Activated T-cell treated with anti-CD3 and anti-CD28 coated beads, Interleukin-2, amount 50 U/mL, for 24 hours (primary cell): Measurements from ENCODE around the gene NHSL2.
"Not testable (repeated sequence)": the region's sequence is repeated elsewhere in the genome, so short reads cannot be mapped to it uniquely, and the experiment has no call there.

ENCODE experiments used
- DNase-seq: peaks from one replicate; pipeline ENCODE4 v3.0.0-alpha.2; 2020
- H3K27ac Mint-ChIP-seq: 2 replicates; pipeline ENCODE4 v1.8.0; 2020; ENCODE audit warnings: mild to moderate bottlenecking, mixed read lengths
- H3K27me3 Mint-ChIP-seq: 2 replicates; pipeline ENCODE4 v1.8.0; 2020; ENCODE audit warnings: mixed read lengths
- H3K36me3 Mint-ChIP-seq: 2 replicates; pipeline ENCODE4 v1.8.0; 2020; ENCODE audit warnings: low read depth, mixed read lengths
- H3K4me1 Mint-ChIP-seq: 2 replicates; pipeline ENCODE4 v1.8.0; 2020; ENCODE audit warnings: low read depth, mixed read lengths
- H3K4me3 Mint-ChIP-seq: 2 replicates; pipeline ENCODE4 v1.8.0; 2020; ENCODE audit warnings: mild to moderate bottlenecking, moderate library complexity, mixed read lengths
- H3K9me3 Mint-ChIP-seq: 2 replicates; pipeline ENCODE4 v1.8.0; 2020; ENCODE audit warnings: mixed read lengths

Gene NHSL2

DNA sequence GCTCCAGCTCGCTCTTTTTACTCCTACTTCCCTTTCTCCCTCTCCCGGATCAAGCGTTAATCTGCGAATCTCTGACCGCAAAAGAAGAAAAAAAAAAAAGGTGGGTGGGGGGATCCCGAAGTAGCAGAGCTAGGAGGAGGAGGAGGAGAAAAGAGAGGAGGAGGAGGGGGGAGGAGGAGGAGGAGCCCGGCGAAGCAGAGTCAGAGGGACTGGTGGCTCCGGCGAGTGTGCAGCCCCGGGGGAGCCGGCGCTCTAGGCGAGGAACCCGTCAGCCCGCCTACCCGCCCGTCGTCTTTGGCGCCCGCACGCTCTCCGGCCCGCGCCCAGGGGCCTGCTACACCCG is at the start of gene NHSL2:
NHSL2 (plus strand) TSS at position 203 of the 343 bp plus-strand sequence.
- no peaks in the 10 kb centered on the region for H3K36me3 Mint-ChIP-seq
- no peak for DNase-seq
- no peak within 1 kb of the TSS for H3K27ac Mint-ChIP-seq
- H3K4me1 Mint-ChIP-seq = no peaks in the 10 kb centered on the region
- H3K9me3 Mint-ChIP-seq = no peaks in the 10 kb centered on the region
- peak within 1 kb of the TSS; percentile 50 for H3K4me3 Mint-ChIP-seq
- H3K27me3 Mint-ChIP-seq = peaks cover 82% of the 10 kb centered on the region

- Mint-ChIP-seq H3K9me3 (no peaks in the 10 kb centered on the region), H3K27me3 (peaks cover 84% of the 10 kb centered on the region), H3K36me3 (no peaks in the 10 kb centered on the region), H3K27ac (no peak overlapping the region), H3K4me1 (peaks cover 28% of the 10 kb centered on the region), H3K4me3 (no peak overlapping the region)
- DNase-seq = no peak
Measured at GRCh38 chrX:71867680-71868079, 43.0 kb upstream of the NHSL2 start.

DNA sequence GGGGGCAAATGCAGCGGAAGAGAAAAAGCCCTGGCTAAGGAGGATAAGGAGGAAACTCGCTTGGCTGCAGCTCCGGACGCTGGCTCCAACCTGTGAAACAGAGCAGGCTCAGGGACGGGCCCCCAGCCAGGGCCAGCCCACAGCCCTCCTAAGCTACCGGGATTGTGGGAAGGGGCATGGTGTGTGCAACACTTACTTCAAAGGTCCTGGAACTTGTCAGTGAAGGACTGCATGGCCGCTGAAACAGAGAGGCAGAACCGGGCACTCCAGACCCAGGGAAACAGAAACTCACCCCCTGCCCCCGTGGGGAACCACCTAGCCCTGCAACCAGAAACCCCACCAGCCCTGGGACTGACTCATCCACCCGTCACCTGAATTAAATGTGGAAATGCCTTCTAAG is 41.1 kb upstream of the NHSL2 start:
- H3K27ac Mint-ChIP-seq, H3K4me3 Mint-ChIP-seq, H3K9me3 Mint-ChIP-seq, DNase-seq, H3K36me3 Mint-ChIP-seq: not testable (repeated sequence)
- Mint-ChIP-seq H3K27me3 (peaks cover 81% of the 10 kb centered on the region), H3K4me1 (peaks cover 28% of the 10 kb centered on the region)

DNA sequence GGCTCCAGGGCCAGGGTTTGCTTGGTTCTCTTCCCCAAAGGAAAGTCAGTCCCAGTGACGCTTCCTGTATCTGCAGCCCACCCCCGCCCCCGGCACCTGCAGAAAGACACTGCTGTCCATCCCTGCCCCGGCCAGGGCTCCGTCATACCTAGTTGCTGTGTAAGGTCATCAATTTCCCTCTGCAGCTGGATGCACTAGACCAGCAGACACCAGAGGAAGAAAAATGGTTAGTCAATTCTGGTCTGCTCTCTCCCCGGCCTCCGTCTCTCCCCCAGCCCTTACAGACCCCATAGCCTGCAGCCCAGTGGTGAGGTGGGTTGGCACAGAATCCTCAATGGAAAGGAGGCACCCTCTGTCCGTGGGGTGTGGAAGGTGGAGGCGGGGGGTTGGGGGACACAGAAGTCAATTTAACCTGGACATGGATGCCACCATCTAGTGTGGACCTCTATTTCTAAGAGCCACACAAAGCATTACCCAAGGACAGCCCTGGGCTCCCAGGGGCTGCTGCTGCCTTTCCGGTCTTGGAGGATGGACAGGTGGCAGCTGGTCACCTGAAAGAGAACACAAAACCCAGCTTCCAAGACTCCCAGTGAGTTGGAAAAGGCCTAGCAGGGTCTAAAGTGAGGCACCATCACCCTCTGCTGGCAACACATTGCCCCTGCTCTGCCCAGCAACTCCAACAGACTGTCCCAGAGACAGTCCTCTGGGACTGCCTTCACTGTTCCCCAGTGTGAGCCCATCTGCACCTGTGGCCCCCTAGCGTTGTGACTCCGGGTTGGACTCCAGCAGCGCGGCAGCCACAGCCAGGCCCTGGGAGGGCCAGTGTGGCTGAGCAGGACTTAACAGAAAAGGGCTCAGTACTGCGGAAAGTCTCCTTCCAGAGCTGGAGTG is 40.2 kb upstream of the NHSL2 start:
- Mint-ChIP-seq H3K27ac (no peak overlapping the region), H3K9me3 (no peaks in the 10 kb centered on the region), H3K4me1 (peaks cover 28% of the 10 kb centered on the region), H3K36me3 (no peaks in the 10 kb centered on the region), H3K27me3 (peaks cover 81% of the 10 kb centered on the region), H3K4me3 (no peak overlapping the region)
- DNase-seq = no peak

DNA sequence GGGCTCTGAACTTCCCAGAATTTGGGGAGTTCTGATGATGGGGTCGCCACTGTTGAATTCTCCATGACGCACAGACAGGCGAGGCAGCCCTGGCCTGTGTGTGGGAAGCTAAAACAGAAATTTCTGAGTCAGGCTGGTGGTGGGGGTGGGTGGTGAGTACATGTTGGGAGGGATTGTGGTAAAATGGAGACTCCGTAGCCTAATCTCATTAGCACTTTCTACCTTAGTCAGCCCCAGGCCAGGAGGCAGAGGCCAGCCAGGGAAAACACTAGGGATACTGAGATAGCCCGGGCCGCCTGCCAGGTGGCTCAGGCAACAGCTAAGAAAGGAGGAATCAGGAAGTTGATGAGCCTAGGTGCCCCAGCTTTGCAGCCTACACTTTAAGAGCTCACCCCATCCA is 39.3 kb upstream of the NHSL2 start:
- H3K9me3 Mint-ChIP-seq = no peaks in the 10 kb centered on the region
- H3K27me3 Mint-ChIP-seq = peaks cover 81% of the 10 kb centered on the region
- peak overlapping the region; percentile 10 for H3K4me3 Mint-ChIP-seq
- no peak overlapping the region for H3K27ac Mint-ChIP-seq
- H3K36me3 Mint-ChIP-seq = no peaks in the 10 kb centered on the region
- no peak for DNase-seq
- H3K4me1 Mint-ChIP-seq = peaks cover 28% of the 10 kb centered on the region

GRCh38 chrX:71872542-71873458 is 37.8 kb upstream of the NHSL2 start:
- Mint-ChIP-seq H3K4me1 (peaks cover 28% of the 10 kb centered on the region), H3K27me3 (peaks cover 77% of the 10 kb centered on the region), H3K27ac (no peak overlapping the region), H3K9me3 (no peaks in the 10 kb centered on the region), H3K36me3 (no peaks in the 10 kb centered on the region), H3K4me3 (no peak overlapping the region)
- DNase-seq = no peak

DNA sequence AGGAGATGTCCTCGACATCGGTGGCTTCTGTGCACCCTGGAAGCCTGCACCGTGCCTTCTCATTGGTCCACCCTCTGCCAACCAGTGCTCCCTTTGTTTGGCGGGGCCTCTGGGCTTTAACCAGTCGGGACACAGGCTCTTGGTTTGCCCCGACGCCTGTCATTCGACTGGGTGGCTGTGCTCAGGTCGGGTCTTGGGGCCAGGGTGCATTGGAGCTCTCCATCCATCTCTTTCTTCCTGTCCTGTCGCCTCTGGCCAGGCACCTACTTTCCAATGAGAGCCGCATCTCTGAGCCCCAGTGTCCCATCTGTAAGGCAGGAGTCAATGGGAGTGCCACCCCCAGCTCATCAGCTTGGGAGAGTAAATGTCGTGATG is 37.2 kb upstream of the NHSL2 start:
- H3K9me3 Mint-ChIP-seq = no peaks in the 10 kb centered on the region
- H3K36me3 Mint-ChIP-seq = no peaks in the 10 kb centered on the region
- H3K4me1 Mint-ChIP-seq = peaks cover 28% of the 10 kb centered on the region
- H3K27me3 Mint-ChIP-seq = peaks cover 77% of the 10 kb centered on the region
- H3K4me3 Mint-ChIP-seq = no peak overlapping the region
- no peak for DNase-seq
- H3K27ac Mint-ChIP-seq = no peak overlapping the region

DNA sequence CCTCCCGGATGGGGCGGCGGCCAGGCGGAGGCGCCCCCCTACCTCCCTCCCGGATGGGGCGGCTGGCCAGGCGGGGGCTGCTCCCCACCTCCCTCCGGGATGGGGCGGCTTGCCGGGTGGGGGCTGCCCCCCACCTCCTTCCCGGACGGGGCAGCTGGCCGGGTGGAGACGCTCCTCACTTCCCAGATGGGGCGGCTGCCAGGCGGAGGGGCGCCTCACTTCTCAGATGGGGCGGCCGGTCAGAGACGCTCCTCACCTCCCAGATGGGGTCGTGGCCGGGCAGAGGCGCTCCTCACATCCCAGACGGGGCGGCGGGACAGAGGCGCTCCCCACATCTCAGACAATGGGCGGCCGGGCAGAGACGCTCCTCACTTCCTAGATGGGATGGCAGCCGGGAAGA is 33.8 kb upstream of the NHSL2 start:
- not testable (repeated sequence) for H3K9me3 Mint-ChIP-seq, H3K4me3 Mint-ChIP-seq, H3K27ac Mint-ChIP-seq, DNase-seq, H3K36me3 Mint-ChIP-seq, H3K4me1 Mint-ChIP-seq
- H3K27me3 Mint-ChIP-seq = peaks cover 74% of the 10 kb centered on the region

GRCh38 chrX:71885099-71885498 is 25.5 kb upstream of the NHSL2 start:
- Mint-ChIP-seq H3K4me1 (no peaks in the 10 kb centered on the region), H3K36me3 (no peaks in the 10 kb centered on the region), H3K27ac (no peak overlapping the region), H3K4me3 (no peak overlapping the region), H3K9me3 (no peaks in the 10 kb centered on the region), H3K27me3 (peaks cover 50% of the 10 kb centered on the region)
- DNase-seq = no peak

DNA sequence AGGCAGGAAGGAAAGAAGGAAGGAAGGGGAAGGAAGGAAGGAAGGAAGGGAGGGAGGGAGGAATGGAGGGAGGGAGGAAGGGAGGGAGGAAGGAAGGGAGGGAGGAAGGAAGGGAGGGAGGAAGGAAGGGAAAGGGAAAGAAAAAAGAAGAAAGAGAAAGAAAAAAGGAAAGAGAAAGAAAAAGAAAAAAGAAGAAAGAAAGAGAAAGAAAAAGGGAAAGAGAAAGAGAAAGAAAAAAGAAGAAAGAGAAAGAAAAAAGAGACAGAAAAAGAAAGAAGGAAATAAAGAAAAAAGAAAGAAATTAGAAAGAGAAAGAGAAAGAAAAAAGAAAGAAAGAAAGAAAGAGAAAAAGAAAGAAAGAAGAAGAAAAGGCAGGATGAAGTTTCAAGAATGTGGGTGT is 15.0 kb upstream of the NHSL2 start:
- Mint-ChIP-seq H3K9me3 (no peaks in the 10 kb centered on the region), H3K4me1 (peaks cover 2% of the 10 kb centered on the region), H3K27me3 (peaks cover 39% of the 10 kb centered on the region), H3K27ac (no peak overlapping the region), H3K36me3 (no peaks in the 10 kb centered on the region), H3K4me3 (no peak overlapping the region)
- no peak for DNase-seq

- no peaks in the 10 kb centered on the region for H3K36me3 Mint-ChIP-seq
- H3K4me3 Mint-ChIP-seq = no peak overlapping the region
- no peaks in the 10 kb centered on the region for H3K4me1 Mint-ChIP-seq
- no peak overlapping the region for H3K27ac Mint-ChIP-seq
- DNase-seq = no peak
- no peaks in the 10 kb centered on the region for H3K9me3 Mint-ChIP-seq
- peaks cover 77% of the 10 kb centered on the region for H3K27me3 Mint-ChIP-seq
Measured at GRCh38 chrX:71906144-71906543, 4.5 kb upstream of the NHSL2 start.

- Mint-ChIP-seq H3K27me3 (peaks cover 75% of the 10 kb centered on the region), H3K4me1 (no peaks in the 10 kb centered on the region), H3K9me3 (no peaks in the 10 kb centered on the region), H3K36me3 (no peaks in the 10 kb centered on the region), H3K27ac (no peak overlapping the region), H3K4me3 (no peak overlapping the region)
- DNase-seq = no peak
Measured at GRCh38 chrX:71908387-71908786, 2.3 kb upstream of the NHSL2 start.

GRCh38 chrX:71909956-71910355 is 689 bp upstream of the NHSL2 start:
- H3K9me3 Mint-ChIP-seq = no peaks in the 10 kb centered on the region
- no peak for DNase-seq
- no peaks in the 10 kb centered on the region for H3K36me3 Mint-ChIP-seq
- no peak overlapping the region for H3K27ac Mint-ChIP-seq
- peak overlapping the region; percentile 50 for H3K4me3 Mint-ChIP-seq
- H3K4me1 Mint-ChIP-seq = no peaks in the 10 kb centered on the region
- H3K27me3 Mint-ChIP-seq = peaks cover 83% of the 10 kb centered on the region

GRCh38 chrX:71910986-71911730 is 513 bp downstream of the NHSL2 start:
- Mint-ChIP-seq H3K36me3 (no peaks in the 10 kb centered on the region), H3K4me1 (no peaks in the 10 kb centered on the region), H3K27me3 (peaks cover 78% of the 10 kb centered on the region), H3K9me3 (no peaks in the 10 kb centered on the region), H3K27ac (no peak overlapping the region), H3K4me3 (peak overlapping the region; percentile 24)
- DNase-seq = peak; percentile 64
